HG02623 (cell line): Measurements from ENCODE around the gene PLB1.
"Not testable (repeated sequence)": the region's sequence is repeated elsewhere in the genome, so short reads cannot be mapped to it uniquely, and the experiment has no call there.

Experiments used
- ATAC-seq: cut with Tn5 transposase; IDR thresholded peaks from one replicate; pipeline ENCODE4 v1.9.1; 2021; ENCODE audit warnings: moderate library complexity; ENCODE audit not compliant: unreplicated experiment

The PLB1 gene

DNA sequence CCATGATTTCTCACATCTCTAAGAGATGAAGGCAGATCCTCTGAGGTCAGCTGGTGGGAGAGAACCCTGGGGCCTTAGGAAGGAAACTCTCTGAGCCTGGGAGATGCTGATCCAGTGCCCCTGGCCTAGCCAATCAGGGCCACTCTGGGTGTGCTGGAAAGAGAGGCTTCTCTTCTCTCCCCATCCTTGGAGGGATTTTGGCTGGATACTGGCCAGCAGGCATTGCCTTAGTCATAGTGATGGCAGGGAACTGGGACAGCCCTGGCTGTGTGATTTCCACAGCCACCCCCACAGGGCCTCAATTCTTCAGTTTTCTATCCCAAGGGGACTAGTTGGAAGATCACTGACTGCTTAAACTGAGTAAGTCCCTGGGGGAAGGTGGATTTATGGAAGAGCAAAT lies 26.6 kb upstream of the PLB1 start:
- ATAC-seq = no peak

DNA sequence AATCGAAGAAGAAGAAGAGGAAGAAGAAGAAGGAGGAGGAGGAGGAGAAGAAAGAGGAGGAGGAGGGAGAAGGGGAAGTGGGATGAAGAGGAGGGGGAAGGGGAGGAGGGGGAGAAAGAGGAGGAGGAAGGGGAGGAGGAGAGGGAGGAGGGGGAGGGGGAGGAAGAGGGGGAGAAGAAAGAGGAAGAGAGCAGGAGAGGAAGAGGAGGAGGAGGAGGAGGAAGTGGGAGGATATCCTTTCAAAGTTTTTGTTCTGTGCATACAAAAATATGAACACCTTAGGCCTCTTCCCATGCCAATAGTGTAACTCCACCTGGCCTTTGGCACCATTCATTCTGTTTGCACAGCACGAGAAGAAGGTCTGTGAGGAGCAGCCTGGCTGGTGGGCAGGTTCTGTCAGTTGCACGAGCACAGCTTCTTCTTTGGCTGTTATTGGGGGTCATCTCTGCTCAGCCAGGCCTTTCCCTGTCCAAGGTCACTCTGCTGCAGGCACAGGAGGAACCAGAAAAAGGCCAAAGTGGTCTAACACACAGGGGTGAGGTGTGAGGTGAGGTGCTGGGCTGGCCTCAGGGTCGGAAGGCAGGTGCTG lies 25.8 kb upstream of the PLB1 start:
- ATAC-seq = no peak

DNA sequence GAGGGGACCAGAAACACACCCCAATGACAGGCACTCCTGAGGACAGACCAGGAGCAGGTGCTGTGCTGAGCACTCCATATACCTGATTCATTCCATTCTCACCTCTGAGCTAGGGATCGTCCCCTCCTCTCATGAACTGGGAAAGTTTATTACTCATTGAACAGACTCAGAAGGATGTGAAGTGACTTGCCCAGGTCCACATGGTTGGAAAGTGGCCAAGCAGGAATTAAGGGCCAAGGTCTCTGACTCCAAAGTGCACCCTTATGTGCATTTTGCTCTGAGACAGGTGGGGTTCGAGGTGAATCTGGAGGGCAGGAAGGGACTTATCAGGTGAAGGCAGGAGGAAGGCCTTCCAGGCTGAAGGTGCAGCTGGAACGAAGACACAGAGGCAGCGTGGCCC lies 25.1 kb upstream of the PLB1 start:
- no peak for ATAC-seq

DNA sequence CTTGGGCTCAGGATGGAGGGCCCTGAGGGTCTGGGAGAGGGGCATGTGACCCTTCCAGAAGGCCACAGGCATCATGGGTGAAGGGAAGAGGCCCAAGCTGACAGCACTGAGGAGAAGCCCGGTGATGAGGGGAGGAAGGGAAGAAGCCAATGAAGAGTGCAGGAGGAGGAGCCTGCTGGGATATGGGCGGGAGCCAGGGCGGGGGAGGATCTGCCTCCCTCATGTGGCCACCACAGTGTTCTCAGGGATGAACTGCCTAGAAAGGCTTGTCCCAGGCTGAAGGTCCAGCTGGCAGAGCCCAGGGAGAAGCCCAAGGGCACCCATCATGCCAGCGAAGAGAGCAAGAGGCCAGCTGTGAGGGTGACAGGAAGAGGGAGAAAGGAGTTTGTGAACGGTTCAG lies 24.6 kb upstream of the PLB1 start:
- ATAC-seq = no peak

DNA sequence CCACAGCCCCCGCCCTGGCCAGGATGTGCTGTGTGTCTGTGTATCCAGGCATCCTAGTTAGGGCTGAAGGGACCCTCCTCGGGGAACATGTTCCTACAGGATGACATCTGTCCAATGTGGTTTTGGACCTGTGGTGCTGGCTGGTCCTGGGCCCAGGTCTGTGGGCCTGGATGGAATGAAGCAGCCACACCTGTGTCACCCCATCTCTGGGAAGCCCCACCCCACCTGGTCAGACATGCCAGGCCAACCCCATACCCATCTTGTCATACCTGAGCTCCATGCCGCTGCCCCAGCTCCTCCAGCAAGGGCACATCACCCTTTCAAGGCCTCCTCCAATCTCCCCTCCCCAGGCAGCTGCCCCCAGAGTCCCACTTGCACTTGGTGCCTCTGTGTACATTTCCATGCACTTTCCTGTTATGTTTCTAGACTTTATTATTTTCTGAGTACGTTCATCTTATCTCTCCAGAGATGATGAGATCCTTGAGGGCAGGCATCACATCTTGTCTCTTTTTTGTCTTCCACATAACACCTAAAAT lies 24.1 kb upstream of the PLB1 start:
- ATAC-seq = no peak

DNA sequence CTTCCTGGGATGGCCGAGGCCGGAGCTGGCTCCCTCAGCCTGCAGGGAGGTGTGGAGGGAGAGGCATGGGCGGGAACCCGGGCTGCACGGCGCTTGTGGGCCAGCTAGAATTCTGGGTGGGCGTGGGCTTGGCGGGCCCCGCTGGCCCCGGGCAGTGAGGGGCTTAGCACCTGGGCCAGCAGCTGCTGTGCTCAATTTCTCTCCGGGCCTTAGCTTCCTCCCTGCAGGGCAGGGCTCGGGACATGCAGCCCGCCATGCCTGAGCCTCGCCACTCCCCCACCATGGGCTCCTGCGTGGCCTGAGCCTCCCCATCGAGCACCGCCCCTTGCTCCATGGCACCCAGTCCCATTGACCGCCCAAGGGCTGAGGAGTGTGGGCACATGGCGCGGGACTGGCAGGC lies 23.2 kb upstream of the PLB1 start:
- ATAC-seq = not testable (repeated sequence)

DNA sequence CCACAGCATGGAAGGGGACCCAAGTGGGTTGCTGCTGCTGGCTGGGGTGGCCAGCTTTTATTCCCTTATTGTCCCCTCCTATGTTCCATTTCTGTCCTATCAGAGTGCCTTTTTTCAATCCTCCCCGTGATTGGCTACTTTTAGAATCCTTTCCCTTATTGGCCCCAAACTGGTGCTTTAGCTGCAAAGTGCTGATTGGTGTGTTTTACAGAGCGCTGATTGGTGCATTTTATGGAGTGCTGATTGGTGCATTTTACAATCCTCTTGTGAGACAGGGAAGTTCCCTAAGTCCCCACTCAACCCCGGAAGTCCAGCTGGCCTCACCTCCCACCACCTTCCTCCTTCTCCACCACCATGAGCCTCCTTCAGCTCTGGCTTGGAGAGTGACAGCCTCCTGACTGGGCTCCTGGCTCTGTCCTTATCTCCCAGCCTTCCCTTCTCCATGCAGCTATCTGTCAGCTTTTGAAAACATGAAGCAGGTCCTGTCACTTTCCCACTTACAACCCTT lies 20.7 kb upstream of the PLB1 start:
- ATAC-seq = no peak

DNA sequence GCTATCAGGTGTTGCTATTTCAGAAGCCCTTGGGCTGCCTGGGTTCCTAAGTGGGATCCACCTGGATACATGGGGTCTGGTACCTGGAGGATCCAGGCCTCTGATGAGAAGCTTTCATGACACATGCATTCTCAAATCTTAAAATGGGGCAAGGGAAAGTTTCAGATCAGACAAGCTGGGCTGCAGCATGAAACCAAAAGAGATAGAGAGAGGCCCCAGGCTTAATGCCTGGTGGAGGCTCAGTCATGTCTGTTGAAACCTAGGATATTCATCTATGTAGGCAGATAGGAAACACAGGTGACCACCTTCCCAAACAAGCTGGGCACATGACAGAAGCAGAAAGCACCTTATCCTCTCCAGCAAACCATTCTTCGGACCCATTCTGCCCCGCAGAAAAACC lies 18.8 kb upstream of the PLB1 start:
- ATAC-seq = no peak

DNA sequence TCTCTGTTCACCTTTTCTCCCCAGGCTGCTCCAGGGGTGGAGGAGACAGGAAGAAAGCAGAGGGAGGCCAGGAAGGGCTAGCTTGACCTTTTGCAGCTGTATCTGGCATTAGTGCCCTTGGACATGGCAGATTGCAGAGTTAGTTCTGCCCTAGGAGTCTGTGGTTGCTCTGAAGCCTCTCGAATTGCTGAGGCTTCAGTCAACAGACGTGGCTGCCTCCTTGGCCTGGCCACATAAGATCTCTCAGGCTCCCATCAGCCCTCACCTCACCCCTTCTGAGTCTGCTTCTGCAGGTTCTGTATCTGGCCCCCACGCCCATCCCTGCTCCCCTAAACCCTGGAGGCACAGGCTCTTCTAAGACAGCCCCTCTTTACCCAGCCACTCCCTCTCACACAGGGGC lies 18.2 kb upstream of the PLB1 start:
- no peak for ATAC-seq

DNA sequence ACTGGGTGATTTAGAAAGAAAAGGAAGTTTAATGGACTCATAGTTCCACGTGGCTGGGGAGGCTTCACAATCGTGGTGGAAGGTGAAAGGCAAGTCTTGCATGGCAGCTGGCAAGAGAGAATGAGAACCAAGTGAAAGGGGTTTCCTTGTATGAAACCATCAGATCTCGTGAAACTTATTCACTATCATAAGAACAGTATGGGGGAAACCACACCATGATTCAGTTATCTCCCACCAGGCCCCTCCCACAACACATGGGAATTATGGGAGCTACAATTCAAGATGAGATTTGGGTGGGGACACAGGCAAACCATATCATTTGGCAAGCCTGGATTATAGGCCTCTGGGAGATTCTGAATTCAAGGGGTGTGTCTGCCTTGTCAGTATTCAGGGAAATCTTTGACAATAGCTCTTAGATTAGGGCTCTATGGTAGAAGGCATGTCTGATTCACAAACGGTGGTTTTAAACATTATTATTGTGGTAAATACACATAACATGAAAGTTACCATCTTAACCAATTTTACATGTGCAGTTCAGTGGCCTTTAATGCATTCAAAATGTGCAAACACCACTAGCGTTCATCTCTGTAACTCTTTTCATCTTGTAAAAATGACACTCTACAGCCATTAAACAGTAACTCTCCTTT lies 15.3 kb upstream of the PLB1 start:
- no peak for ATAC-seq

DNA sequence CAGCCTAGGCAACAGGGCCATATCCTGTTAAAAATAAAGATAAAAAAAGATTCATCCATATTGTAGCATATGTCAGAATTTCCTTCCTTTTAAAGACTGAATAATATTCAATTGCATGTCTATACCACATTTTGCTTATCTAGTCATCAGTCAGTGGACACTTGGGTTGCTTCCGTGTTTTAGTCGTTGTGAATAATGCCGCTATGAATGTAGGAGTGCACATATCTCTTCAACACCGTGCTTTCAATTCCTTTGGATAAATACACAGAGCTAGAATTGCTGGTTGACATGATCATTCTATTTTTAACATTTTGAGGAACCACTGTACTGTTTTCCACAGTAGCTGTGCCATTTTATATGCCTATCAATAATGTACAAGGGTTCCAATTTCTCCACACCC lies 14.0 kb upstream of the PLB1 start:
- no peak for ATAC-seq

DNA sequence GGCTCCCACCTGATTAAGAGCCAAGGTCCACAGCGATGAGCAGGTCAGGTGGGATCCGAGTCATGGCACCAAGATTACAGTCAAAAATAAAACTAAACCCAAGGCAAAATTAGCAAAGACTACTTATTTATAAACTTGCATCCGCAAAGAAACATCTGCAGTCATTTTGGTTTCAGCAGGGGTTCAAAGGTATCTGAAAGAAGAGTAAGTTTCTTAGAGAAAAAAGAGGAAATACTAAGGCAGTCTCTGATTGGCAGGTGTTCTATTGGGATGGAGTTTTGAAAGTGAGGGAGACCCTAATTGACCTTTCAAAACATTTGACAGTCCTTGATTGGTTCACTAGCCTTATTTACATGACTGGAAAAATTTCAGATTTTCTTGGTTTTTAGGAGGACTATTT lies 11.0 kb upstream of the PLB1 start:
- ATAC-seq = no peak

DNA sequence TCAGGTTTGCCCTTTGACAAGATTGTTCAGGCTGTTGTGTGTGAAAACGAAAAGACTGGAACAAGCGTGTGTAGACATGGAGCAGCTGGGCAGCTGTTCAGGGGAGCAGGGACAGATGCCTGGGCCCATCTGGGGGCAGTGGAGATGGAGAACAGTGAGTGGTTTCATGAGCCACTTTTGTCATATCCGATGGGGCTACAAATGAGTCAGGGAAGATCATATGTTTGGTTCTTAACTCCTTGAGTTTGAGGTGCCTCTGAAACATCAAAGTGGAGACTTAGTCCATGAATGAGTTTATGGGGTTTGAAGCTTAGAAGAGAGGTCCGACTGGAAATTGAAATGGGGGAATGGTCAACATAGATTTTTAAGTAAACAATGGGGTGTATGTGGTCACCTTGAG lies 9.3 kb upstream of the PLB1 start:
- no peak for ATAC-seq

DNA sequence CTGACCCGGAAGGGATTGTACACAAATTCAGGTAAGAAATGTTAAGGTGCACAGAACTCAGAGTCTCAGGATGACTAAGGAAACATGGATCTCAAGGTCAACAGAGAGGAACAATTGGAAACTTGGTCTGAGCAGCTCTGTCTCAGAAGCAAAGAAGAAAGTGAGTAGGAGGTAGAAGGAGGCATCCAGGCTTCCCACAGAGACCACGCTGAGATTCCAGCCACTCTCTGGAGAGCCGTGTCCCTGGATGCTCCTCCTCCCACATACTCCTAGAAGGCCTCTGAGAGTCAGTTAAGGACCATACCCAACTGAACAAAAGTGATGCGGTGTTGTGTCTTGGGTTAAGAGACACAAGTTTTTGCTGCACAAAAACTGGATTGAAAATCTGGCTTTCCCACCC lies 8.6 kb upstream of the PLB1 start:
- no peak for ATAC-seq

DNA sequence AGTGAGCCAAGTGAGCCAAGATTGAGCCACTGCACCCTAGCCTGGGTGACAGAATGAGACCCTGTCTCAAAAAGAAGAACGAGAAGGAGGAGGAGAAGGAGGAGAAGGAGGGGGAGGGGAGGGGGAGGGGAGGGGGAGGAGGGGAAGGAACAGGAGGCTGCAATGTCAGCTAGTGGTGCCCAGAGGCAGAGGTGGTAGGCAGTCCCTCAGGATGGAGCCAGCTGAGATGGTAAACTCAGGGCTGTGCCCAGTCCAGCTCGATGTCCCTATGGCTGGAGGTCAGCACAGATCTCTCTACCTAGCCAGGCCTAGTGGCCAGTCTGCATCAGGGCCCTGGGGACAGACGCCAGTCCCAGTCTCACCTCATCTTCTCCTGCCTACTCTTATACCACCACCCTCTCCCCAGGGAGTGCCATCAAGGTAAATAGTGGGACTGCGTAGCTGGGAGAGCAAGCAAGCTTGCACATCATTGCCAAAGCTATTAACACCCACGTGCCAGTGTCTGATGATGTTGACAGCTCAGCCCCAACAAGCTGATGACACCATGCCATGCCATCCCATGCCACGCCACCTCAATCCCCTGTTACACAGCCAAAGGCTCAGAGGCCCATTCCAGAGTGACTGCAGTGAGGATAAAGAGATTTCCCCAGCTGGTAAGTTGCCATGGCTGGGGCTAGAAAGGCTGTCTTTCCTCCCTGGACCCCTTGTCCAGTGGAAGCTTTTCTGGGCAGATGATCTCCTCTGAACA lies 7.6 kb upstream of the PLB1 start:
- ATAC-seq = no peak

DNA sequence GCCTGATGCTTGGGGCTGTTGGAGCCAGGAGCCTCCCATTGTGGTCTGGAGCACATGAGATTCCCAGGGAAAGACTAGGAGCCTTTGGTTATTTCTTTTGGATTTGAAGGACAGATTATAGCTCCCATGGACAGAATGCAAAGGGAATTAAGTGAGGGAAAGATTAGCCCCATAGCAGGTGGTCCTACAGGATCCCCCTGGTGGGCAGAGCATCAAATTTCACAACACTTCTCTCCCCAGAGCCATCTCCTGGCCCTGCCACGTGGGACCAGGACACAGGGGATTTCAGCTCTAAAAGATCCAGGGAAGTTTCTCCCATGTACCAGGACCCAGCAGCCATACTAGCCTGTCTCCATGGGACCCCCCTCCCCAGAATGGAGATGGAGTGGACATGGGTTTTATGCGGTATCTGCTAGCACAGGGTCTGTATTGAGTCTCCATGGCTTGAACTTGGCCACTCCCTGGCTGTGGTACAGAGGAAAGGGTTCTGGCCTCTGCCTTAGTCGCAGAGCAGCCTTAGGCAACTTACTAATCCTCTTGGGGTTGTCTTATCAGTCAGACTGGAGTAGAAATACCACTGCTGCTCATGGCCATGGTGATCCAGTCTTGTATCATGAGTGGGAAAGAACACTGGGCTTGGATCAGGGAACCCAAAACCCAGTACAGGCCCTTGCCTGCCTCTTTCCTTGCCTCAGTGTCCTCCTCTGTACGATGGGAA lies 6.8 kb upstream of the PLB1 start:
- ATAC-seq = no peak

DNA sequence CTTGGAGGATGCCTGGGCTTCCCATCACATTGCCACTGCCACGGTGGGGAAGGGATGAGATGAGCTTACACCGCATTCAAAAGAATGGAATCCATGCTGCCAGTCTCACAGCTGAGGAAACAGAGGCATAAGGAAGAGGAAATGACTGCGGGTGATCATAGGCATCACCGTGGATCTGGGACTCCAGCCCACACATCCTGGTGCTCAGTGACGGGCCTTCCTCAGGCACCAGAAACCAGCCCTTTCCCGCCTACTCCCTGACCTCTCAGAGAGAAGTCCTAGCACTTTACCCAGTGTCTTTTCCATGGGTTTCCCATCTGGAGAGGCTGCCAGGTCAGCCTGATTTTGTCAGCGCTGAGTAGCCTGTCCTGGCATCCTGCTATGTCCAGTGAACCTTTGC lies 5.3 kb upstream of the PLB1 start:
- ATAC-seq = no peak

DNA sequence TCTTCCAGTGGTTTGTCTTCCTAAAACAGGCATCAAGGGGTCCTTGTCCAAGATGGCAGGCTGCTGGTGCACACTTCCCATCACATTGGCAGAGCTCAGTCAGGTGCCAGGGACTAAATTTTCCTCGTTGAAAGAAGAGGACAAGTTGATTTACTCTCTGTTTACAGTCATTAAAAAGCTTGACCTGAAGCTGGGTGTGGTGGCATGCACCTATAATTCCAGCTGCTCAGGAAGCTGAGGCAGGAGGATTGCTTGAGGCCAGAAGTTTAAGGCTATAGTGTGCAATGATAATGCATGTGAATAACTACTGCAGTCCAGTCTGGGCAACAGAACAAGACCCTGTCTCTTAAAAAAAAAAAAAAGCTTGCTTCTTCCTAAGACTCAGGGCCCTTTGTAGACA lies 3.6 kb upstream of the PLB1 start:
- ATAC-seq = no peak

DNA sequence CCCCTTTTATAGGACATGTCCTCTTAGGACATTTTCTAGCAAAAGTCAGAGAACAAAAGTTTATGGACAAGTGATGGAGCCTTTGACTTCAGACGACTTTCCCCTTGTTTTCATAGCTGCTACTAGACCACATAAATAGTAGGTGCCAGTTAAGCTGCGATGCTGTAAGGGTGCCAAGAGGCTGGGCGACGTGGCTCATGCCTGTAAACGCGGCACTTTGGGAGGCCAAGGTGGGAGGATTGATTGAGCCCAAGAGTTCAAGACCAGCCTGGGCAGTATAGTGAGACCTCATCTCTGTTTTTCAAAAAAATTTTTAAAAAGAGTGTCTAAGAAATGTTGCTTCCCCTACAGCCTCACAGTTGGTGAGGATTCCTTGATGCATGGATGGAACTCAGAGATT lies 2.2 kb upstream of the PLB1 start:
- ATAC-seq = no peak

DNA sequence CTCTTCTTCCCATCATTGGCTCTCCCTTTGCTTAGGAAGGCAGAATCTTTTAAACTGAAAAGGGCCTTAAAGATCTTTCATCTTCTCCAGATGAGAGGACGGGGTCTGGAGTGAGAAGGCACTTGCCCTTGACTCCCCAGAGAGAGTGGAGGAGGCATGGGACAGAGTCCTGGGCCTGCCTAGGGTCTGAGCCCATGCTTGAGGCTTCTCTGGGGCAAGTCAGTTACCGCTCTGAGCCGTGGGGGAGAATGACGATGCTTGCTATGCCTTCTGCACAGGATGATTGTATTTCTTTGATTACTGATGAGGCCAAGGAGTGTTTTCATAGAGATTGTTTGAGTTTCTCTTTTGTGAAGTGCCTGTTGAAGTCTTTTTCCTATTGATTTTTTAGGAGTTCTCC lies 921 bp downstream of the PLB1 start:
- ATAC-seq = no peak

DNA sequence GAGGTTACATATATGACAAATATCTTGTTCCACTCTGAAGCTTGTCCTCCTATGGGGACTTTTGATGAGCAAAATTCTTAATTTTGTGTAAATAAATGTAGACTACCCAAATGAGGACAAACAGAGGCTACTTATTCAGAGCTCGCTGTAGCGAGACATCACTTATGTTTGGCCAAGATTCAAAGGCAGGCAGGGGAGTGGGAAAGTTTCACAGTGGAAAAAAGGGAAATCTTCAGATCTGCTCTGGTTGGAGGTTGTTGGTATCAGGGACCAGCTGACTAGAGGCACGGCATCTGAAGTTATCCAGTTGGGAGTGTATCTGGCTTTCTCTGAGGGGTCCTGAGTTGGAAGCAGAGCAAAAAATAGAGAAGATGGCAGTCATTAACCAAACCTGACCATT lies 1.3 kb downstream of the PLB1 start:
- no peak for ATAC-seq

DNA sequence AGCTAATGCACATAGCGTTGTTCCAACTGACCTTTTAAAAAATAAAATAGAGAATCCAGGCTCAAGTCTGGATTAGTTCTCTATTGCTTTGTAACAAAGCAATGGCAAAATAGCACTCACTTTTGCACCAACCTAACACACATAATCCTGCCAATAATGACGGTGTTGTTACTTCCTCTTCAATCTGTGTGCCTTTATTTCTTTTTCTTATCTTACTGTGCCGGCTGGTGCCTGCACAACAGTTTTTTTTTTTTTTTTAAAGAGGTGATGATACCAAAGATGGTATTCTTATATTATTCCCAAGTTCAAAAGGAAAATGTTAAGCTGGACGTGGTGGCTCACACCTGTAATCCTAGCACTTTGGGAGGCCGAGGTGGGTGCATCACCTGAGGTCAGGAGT lies 3.4 kb downstream of the PLB1 start:
- no peak for ATAC-seq
